Measurements from ENCODE around the gene LMAN1L.
"Not testable (repeated sequence)": the region's sequence is repeated elsewhere in the genome, so short reads cannot be mapped to it uniquely, and the experiment has no call there.

The LMAN1L gene

DNA sequence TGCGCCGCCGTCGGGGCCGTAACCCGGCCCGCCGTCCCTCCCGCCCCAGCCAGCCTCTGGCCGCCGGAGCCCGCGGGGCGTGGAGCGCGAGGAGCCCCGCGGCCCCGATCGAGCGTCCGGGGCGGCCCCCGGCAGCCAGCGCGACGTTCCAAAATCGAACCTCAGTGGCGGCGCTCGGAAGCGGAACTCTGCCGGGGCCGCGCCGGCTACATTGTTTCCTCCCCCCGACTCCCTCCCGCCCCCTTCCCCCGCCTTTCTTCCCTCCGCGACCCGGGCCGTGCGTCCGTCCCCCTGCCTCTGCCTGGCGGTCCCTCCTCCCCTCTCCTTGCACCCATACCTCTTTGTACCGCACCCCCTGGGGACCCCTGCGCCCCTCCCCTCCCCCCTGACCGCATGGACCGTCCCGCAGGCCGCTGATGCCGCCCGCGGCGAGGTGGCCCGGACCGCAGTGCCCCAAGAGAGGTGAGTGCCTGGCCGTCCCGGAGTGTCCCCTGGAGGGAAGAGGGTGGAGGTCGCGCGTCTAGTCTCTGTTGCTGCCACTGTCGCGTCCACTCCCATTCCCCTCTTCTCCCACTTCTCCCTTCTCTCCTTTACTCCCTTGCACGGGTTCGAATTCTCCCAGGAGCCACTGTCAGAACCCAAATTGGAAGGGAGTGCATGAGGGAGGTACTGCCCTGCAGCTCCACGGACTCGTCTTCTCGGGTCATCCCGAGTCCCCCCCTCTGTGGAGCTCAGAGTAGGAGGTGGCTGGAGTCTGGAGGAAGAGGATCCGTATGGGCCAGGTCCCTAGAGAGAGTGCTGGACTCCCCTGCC lies 30.2 kb upstream of the LMAN1L start:
- peak; percentile 66 for DNase-seq

DNA sequence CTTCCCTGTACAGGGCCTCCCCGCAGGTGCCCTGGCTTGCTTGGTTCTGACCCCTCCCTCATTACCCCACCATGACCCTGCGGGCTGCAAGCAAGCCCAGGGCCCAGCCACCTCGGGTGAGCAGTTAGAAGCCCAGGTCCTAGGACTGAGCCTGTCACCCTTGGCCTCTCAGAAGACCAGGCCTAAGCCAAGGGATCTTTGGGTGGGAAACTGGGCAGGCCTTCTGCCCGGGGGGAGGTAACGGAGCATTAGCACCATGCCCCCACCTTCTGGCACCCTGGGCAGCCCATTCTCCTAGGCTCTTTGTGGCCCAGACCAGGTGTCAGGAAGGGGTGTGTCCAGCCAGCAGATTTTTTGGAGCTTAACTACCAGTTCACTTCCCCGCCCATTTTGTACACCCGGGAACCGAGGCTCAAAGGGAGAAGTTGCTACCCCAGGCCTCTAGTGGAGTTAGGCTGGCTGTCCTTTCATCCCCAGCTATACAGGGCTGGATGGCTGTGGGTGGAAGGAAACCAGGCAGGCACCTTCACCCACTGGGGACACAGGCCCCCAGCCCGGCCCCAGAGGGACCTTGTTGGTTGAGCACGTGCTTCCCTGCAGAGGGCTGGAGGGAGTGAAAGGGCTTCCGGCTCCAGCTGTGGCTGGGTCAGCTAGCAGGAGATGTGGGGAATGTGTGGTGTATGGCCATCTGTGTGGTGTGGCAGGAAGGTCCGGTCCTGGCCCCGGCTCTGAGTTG lies 29.4 kb upstream of the LMAN1L start:
- peak; percentile 79 for DNase-seq

DNA sequence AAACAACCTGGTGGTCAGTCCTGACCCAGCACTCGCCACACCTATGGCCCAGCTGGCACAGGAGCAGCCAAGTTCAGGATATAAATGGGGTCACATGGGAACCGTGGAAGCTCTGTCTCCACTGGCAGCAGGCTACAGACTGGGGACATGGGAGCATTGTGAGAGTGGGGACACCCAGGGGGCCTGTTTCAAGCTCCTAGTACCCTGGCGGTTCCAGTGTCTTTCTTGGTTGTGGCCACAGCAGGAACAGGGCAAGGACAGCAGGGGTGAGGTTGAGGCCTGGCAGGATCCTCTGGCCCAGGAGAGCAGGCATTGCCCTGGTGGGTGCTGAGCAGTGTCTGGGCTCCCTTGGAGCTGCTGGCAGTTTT lies 28.8 kb upstream of the LMAN1L start:
- peak; percentile 24 for DNase-seq

DNA sequence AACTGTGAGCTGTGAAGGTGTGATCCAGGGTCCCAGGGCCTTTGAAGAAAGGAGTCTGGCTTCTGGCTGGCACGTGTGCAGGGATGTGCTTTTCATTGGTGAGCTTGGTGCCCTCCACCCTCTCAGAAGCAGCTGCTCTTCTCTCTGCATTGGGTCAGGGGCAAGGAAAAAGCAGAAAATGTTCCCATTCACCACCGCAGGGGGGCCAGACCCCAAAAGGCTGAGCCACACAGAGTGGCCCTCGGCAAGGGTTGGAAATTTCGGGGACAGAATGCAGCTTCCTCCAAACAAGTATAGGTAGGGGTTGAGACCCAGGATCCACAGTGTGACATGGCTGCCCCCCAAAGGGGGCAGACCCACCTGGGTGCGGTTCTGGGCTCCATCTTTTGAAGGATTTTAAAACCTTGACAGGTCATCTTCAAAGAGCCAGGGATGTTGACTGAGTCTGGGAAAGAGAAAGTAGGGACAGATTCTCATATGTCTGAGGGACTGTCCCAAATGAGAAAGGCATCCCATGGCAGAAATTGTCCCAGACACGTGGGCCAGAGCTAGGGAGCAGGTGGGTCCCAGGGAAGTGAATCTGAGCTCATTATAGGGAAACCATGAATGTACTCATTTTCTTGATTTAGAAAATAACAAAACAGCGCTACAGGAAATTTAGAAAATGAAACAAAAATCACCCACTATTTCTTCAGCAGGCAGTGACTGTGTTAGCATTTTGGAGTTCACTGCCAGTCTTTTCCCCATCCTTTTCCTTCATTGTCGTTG lies 28.0 kb upstream of the LMAN1L start:
- DNase-seq = peak; percentile 96

DNA sequence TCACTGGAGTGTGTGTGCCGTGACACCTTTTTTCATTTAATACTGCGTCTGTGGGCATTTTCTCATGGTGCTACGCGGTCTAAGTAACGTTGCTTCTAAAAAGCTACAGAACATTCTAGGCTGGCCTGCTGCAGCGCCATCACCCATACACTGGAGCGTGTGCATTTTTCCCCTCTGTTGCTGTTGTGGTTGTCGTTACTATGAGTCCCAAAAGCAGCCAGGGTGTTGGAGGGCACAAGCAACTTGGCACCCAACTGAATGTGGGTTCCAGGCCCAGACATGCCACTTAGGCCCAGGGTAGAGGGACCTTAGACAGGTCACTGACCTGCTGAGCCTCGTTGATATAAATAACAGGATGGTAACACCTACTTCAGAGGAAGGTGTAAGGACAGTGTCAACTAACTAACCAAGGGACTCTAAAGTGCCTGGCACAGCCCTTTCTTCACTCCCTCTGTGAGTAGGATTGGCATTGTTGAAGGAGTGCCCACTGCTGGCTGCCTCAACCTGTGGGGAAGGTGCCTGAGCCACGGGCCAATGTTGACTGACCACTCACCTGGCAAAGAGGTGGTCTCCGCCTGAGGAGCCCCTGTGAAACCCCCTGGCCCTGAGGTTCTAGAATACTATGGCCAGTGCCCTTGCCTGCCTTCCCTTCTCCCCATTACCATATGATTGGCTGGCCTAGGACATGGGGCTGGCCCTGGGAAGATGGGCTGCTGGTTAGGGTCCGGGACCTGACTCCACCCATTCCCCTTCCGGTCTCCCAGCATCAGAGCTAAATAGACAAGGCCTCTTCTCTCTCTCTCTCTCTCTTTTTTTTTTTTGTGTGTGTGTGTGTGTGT lies 27.2 kb upstream of the LMAN1L start:
- peak; percentile 49 for DNase-seq

DNA sequence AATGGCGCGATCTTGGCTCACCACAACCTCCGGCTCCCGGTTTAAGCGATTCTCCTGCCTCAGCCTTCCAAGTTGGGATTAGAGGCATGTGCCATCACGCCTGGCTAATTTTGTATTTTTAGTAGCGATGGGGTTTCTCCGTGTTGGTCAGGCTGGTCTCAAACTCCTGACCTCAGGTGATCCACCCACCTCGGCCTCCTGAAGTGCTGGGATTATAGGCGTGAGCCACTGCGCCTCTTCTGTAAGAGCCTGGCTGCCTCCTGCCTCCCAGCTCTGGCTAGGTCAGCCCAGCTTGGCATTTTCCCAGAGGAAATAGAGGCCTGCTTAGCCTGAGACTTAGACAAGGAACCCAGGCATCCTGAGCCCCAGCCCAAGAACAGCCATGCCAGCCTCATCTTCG lies 26.6 kb upstream of the LMAN1L start:
- not testable (repeated sequence) for DNase-seq

DNA sequence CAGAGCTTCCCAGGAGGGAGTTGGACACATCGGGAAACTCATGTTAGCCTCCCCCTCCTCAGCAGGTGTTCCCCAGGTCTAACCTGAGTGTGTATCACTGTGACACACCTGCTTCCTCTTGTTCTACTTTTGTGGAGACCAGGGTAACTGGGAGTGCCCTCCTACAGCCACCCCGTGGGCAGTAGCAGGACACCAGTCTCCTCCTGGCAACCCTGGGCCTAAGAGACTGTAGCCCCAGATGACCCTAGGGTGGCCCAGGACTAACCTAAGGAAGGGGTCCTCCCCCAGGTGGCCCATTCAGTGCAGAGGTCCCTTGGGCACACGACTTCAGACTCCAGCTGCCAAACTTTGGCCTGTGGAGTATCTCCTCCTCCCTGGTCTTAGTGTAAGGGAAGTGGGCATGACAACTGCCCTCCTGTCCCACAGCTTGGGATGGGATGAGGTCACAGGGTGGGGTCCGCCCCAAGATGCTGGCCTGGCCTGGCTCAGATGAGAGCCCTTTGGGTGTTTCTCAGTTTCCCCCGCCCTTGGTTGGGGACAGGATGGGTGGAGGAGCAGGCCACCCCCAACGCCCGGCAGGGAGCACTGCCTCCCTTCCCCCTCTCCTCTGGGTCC lies 26.0 kb upstream of the LMAN1L start:
- DNase-seq = peak; percentile 92

DNA sequence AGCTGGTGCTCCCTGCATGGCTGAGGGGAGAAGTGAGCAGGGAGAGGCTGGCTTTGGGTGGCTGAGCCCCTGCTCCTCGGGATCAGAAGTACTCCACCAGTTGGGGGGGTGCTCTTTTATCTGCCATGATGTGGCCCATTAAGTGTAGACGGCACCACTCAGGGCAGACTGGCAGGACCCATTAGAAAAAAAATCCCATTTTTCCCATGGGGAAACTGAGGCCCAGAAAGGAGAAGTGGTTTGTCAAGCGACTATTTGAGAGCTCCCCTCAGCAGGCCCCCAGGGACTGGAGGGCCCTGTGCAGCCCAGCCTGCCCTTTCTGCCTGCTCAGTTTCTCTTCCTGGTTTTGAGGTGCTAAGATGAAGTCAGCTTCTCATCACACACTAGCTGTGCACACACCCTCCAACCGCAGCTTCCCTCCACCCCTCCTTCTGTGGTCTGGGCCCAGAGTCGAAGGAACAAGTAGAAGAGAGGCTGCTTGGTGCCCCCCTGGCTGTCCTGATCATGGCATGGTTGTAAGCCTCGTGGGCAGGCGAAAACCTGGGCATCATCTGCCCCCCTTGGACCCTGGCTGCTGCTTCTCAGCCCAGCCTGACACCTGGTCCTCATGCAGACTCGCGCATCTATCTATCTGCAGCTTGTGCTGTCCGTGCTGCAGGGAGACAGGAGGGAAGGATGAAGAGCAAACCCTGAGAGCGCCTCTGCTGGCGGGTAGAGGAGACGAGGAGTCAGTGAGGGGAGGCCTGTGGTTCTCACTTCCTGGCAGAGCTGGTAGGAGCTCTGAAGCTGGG lies 25.2 kb upstream of the LMAN1L start:
- DNase-seq = peak; percentile 97

DNA sequence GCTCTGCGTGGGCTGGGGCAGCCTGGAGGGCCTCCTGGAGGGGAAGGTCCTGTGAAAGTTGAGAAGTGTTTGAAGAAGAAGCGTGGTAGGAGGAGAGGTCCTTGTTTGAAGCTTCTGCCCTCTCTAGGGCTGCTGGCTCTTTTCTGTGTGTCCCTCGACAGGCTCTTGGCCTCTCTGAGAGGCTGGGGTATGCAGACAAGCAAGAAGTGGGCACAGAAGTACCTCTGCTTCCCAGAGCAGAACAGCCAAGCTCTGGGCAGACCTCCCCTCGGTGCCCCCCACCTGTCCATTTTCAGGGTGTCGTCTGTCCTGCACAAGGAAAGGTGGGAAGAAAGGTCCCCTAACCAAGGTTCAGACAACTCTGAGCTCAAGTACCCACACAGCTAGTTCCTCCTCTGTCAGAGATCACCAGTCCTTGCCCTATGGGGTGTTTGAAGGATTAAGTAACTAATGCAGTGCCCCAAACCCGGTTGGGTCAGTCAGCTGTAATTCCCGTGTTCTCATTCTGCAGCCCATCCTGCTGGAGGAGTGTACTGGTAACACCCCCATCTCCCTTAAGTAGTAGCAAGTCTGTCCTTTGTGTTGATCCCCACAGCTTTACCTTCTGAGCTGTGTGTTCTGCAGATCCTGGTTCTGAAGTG lies 24.5 kb upstream of the LMAN1L start:
- DNase-seq = peak; percentile 59

DNA sequence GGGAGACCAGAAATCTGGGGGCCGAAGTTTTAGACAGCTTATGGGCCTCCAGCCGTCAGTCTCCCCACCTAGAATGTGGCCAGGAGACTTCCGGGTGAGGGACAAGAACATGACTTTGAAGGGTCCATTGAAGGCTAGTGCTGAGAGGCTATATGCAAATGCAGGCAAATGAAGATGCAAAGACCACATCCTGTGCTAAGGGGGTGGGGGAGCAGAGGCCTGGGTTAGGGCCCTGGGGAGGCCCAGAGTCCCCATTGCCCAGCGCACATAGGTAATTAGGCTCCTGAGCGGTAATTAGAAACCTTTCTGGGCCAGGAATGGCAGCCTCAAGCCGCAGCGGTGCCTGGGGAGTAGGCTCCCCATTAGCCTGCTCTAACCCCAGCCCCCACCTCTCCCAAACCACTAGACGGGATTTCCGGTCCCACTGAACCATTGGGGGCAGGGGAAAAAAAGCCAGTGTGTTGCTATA lies 23.9 kb upstream of the LMAN1L start:
- peak; percentile 36 for DNase-seq

DNA sequence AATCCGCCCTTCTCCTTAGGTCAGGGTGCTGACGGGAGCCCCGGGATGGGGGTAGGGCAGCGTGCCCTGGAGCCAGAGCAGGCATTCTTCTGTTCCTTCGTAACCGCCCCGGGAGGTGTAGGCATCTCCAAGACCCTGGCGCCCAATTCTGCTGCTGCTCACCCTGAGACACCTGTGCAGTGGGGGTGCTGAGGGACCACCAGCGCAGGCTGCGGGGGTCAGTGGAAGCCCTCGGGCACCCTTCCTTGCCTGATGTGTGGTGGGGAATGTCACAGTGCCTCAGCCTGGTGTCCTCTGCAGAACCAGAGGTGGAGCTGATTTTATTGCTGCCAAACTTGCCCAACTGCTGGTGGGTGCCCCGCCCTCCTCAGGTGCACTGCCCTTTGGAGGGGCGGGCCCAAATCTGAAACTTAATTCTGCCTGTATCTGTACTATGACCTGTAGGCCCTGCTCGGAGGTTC lies 23.4 kb upstream of the LMAN1L start:
- no peak for DNase-seq

DNA sequence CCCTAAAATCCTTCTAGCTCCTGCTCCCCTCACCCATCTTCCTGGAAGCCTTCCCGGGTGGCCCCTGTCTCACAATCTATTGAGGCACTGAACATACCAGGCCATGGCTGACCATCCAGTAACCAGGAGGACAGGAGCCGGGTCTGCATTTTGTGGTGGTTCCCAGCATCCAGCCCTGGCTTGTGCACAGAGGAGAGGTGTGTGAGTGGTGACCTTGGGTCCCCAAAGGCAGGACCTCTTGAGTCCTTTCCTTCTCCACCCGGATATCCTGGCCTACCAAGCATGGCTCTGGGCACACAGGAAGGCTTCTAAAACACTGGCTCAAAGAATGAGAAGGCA lies 22.9 kb upstream of the LMAN1L start:
- DNase-seq = no peak

DNA sequence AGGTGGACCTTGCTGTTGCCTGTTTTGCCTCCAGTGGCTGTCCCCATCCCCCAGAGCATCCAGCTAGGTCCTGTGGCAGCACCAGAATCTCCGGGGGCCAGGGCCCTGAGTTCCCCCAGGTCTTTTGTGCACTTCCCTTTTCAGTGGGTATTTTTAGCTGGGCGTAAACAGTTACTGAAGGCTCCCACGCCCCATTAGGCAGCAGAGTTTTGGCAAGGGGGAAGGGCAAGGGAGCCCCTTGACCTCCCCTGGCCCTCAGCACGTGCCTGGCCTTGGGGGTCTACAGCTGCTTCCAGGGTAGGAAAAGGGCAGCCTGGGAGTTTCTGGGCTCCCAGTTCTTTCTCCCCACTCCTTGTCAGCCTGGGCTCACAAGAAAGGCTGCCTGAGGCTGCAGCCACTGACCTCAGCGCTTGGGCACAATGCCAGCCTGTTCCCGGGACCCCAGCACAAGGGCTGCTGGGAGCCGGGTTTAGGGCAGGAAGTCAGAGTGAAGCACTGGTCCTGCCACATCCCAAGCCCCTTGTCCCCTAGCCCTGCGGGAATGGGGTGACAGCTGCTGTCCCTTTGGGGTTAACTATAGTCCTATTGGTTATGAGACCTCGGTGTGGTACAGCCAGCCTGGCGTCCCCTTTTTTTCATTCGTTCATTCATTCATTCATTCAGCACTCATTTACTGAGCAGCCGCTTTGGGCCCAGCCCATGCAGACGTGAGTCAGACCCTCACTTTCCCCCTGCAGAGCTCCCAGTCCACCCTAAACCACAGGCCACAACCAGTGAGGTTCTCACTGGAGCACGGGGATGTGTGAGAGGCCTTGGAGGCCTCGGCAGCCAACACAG lies 22.3 kb upstream of the LMAN1L start:
- peak; percentile 73 for DNase-seq

DNA sequence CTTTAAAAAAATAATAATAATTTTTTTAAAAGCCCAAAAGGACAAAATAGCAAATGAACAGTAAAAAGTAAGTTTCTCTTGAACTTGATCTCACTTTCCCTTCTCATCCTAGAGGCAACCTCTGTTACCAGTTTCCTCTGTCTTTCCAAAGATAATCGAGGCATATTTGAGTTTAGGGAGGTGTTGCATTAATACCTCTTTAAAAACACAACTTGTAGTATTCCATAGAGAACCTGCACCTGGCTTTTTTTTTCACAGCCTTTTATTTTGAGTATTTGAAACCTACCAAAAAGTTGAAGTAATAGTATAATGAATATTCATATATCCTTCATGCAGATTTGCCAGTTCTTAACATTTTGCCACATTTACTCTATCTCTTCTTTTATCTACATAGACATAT lies 21.6 kb upstream of the LMAN1L start:
- no peak for DNase-seq

DNA sequence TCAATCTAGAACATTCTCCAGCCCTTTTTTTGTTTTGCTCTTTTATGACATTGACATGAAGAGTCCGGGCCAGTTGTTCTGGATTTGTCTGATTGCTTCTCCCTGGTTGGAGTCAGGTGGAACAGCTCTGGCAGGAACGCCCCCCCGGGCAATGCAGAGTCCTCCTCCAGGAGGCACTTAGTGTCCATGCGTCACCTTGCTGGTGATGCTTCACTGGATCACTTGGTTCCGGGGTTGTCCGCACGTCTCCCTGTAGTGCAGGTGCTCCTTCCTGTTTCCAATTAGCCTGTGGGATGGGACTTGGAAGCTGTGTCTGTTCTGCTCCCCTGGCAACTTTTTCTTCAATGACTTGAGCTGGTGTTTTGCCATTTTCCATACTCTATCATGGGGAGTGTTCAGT lies 21.0 kb upstream of the LMAN1L start:
- DNase-seq = no peak

DNA sequence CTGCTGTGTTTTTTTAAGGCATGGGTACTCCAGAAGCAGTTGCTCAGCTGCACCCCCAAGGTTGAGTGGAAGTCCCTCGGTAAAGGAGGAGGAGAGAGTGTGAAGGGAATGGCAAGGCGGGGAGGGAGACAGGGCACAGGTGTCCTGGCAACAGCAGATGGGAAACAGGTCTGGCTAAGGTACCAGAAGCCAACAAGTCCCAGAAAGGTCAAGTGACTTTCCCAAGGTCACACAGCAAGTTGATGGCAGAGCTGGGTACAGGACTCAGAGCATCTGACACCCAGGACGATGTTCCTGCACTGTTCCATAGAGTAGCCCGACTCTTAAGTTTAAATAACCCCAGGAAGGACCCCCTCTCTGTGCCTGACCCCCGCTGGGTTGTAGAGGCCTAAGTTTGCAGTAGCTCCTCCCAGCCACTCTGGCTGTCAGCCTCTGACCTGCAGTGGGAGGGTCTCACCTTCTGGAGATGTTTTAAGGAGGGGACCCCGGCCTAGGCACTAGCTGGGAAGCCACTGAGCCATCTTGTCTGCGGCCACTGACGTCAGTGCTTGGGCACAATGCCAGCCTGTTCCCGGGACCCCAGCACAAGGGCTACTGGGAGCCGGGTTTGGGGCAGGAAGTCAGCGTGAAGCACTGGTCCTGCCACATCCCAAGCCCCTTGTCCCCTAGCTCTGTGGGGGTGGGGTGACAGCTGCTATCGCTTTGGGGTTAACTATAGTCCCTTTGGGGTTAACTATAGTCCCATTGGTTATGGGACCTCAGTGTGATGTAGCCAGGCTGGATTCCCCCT lies 20.2 kb upstream of the LMAN1L start:
- no peak for DNase-seq

DNA sequence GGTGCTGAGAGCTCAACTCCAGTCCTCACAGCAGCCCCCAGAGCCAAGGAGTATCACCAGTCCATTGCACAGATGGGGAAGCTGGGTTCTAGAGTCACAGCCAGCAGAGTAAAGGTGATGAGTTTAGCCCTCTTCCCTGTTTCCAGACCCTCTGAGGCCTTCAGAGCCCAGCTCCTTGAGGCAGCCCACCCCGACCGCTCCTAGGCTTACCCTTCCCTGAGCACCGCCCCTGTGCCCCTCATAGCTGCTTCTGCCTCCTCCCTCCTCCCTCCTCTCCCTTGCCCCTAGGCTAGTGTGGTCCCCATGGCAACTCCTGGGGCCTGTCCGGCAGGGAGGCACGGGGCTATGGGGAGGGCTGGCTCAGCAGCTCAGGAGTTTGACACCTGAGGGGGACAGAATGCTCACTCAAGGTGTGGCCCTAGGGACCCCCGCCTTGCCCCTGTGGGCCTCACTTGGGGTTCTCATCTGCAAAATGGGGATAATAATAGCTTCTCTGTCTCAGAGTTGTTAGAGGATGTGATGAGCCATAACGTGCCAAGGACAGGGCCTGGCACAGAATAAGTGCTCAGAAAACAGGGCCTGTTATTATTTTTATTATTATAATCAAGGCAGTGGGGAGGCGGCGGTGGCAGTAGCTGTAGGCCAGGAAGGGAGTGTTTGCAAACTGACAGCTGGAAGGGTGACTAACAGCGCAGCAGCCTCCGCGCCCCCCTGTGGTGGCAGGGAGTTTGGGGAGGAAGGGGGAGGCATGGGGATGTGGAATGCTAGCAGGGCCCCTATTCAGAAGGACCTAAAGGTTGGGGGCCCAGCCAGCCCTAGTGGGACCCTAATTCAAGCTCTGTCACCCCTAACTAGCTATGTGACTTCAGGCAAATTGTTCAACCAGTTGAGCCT lies 19.3 kb upstream of the LMAN1L start:
- DNase-seq = peak; percentile 53

Data from inflammatory macrophage treated with lipopolysaccharide for 4 hours (primary cell).